NCI-H1105 (cell line): ENCODE measurements around the gene OXCT2.
"Not testable (repeated sequence)": the region's sequence is repeated elsewhere in the genome, so short reads cannot be mapped to it uniquely, and the experiment has no call there.

Experiments used
- DNase-seq: peaks from one replicate; lab custom pipeline; 2025; lab: John Stamatoyannopoulos, UW

Gene OXCT2

DNA sequence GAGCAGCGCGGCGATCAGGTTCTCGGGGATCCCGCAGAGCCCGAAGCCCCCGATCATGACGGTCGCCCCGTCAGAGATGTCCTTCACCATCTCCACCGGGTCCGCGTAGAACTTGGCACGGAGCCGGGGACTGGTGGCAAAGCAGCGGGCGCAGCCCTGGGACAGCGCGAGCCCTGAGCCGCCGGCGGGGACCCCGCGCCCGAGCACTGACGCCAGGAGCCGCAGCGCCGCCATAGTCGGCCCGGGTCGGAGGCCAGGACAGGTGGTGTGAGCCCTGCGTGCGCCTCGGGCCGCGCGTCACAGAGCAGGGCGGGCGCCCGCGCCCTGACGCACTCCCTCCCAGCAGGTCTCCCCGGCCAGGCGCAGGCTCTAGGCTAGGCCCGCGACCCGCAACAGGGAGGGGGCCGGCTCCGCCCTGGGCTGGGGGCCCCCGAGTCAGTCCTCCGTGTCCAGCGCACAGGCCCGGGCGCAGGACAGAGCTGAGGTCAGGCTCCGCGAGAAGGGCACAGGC is at the start of gene OXCT2:
Gene OXCT2, minus strand, starts transcription at position 327 of the 511 bp plus-strand sequence. Its CDS starts 93 bp downstream, at position 234.
- DNase-seq, result not testable (repeated sequence)

DNA sequence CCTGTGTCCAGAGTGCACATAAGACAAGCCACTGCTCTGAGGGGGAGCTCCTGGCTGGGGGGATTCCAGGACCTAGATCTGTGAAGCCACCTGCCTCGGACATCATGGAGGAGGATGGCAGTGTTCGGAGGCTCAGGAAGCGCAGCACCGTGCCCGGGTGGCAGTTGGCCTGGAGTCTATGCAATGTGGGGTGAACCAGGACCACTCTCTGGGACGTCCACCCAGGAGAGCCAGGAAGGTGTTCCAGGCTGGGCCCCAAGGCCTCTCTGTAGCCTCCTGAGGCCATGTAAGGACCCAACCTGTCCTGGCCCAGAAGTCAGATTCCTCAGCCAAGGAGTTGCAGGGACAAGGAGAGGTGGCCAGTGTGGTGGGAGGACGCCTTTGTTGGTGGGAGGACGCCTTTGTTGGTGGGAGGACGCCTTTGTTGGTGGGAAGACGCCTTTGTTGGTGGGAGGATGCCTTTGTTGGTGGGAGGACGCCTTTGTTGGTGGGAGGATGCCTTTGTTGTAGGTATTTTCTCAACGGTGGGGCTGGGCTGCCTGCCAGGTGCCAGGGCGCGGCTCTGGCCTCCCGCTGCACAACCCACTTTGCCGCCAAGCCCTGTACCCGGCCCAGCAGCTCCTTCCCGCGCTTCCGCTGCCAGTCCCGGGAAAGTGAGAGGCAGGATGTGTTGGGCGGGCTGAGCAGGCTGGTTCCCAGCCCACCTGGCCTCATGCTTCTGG is 48.1 kb upstream of the OXCT2 start:
- DNase-seq, result no peak

DNA sequence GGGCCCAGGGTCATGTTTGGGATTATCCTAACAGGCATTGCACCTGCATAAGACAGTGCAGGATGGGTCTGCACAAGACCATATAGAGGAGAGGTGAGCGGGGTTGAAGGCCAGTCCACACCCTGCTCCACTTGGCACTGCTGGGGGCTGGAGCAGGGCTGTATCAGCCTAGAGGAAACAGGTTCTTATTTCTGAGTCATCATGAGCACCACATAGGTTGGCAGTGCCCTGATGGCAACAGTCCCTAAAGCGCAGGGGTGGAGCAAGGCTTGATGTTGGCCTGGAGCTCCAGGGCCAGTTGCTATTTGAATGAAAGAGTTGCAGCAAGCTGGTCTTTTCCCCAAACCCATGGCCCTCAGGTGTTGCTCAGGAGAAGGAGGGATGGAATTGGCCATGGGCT is 47.3 kb upstream of the OXCT2 start:
- no peak for DNase-seq

DNA sequence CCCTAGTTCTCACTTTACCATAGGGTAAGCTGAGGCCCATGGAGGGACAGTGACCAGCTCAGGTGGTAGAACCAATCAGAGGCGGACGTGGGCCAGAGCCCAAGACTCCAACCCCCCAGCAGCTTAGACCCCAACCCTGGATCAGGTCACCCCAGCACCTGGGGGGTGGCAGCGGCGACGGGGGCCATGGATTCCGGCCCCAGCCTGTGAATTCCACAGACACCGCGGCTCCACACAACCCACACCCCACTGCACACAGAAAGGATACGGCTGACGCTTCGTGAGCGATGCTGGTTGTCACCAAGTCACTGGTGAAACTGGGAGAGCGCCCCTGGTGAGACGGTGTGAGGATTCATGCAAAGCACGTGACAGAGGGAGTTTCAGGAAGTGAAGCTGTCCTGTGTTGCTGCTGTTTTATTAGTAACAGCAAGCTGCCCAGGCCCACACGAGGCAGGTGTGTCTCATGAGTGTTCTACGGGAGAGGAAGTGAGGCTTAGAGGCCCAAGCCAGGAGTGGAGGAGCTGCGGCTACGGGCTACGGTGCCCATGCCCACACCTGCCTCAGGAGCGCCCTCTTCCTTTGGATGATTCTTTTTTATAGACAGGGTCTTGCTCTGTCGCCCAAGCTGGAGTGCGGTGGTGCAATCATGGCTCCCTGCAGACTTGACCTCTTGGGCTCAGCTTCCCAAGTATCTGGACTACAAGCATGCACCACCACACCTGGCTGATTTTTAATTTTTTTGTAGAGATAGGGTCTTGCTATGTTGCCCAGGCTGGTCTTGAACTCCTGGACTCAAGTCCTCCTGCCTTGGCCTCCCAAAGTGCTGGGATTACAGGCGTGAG is 46.2 kb upstream of the OXCT2 start:
- DNase-seq, result not testable (repeated sequence)

DNA sequence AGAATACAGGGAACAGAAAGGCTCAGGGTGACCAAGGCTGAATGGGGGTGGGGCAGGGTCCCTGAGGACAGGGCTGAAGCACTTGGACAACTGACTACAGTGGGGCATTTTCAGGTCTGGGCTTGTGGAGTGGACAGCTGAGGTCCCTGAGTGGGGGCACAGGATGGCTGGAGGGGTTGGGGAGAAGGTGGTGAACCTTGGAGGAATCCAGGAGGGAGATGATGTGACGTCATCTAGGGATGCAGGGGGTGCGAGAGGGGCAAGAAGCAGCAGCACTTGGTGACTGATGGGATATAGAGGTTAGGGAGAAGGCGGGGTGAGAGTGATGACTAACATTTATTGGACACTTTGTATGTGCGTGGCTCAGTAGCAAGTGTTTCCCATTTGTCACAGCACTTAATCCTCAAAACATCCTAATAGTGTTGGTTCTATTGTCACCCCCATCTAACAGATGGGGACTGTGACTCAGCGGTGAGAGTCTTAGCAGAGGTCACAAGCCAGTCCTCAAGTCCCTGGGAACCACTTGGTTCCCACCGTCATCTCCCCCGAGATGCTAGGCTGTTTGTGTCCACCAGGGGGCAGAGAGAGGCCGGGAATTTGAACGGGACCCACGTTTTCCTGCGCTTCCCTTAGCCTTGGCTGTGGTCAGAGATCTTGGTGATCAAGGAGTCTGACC is 45.4 kb upstream of the OXCT2 start:
- peak; percentile 51 for DNase-seq

DNA sequence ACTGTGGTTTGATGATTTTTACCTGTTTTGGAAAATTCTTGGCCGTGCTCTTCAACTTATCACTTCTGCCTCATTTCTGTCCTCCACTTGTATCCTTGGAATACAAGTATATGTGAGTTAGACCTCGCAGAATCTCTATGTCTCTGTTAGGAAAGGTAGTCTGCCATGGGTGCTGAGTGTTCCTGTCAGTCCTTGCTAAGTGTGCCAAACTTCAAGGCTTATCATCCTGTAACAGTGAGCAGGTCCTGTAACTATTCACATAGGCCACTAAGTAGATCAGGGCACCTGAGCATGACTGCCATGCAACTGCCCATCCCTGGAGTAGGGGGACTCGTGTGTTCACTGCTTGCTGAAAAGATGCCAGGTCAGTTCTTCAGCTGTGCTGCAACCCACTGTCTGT is 41.8 kb upstream of the OXCT2 start:
- DNase-seq, result no peak

DNA sequence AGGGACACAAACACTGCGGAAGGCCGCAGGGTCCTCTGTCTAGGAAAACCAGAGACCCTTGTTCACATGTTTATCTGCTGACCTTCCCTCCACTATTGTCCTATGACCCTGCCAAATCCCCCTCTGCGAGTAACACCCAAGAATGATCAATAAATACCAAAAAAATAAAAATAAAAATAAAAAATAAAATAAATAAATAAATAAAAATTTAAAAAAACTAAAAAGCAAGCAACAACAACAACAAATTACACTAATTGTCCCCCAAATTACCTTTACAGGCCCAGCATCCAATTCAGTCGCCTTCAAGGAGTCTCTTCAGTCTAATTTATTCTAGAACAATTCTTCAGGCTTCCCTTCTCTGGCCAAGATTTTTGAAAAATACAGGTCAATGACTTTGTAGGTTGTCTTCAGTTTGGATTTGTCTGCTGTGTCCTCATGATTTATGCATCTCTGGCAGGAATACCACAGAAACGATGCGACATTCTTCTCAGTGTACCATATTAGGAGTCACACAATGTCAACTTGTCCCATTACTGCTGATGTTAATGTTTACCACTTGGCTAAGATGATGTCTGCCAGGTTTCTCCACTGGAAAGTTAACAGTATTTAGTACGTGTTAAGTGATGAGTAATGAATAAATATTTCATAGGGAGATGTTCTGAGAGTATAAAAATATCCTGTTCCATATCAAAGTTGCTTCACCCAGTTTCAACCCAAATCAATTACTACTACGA is 37.8 kb upstream of the OXCT2 start:
- DNase-seq, result no peak

DNA sequence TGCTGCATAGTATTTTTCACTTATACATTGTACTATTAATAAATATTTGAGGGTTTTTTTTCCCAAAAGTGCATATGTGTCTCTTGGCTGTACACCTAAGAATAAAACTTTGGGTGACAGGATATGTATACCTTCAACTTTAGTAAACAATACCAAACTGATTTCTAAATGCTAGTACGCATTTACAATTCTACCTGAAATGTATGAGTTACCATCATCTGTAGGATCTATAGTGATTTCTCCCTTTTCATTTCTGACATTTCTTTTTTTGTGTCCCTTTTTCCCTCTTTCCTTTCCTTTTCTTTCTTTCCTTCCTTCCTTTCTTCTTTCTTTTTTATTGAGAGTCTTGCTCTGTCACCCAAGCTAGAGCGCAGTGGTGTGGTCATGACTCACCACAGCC is 34.2 kb upstream of the OXCT2 start:
- no peak for DNase-seq

DNA sequence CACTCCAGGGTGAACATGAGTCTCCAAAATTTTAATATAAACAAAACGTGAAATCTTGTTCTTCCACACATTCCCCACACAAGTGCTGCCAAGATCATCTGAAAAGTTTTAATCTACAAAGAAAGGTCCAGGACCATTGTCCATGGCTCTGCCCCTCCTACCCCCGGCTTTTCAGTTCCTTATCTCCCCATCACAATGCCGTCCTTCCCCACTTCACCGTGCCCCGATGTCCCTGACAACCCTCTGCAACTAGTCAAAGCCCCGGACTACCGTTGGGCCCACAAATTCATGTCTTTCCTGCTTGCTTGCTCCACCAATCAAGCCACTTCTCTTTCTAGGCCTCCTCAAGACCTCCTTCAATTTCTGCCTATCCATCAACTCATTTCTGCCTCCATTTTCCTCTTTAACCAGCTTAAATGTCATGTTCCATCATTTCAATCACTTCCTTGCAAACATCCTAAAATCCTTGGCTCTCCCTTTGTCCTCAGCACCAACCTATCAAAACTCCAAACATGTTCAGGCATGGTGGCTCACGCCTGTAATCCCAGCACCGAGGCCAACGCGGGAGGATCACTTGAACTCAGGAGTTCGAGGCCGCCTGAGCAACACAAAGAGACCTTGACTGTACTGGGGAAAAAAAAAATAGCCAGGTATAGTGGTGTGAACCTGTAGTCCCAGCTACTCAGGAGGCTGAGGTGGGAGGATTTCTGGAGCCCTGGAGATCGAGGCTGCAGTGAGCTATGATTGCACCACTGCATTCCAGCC is 31.5 kb upstream of the OXCT2 start:
- DNase-seq, result no peak

DNA sequence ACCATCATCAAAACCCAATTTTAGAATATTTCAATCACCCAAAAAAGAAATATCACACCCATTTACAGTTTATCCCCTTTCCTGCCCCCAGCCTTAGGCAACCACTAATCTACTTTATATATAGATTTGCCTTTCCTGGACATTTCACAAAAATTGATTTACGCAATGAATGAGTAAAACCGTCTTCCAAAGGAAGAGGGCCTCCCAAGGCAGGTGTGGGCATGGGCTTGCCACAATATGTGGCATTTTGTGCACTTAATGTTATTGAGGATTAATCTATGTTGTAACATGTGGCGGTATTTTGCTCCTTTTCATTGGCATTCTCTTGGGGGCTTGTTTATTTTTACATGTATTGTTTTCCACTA is 29.3 kb upstream of the OXCT2 start:
- DNase-seq, result no peak

DNA sequence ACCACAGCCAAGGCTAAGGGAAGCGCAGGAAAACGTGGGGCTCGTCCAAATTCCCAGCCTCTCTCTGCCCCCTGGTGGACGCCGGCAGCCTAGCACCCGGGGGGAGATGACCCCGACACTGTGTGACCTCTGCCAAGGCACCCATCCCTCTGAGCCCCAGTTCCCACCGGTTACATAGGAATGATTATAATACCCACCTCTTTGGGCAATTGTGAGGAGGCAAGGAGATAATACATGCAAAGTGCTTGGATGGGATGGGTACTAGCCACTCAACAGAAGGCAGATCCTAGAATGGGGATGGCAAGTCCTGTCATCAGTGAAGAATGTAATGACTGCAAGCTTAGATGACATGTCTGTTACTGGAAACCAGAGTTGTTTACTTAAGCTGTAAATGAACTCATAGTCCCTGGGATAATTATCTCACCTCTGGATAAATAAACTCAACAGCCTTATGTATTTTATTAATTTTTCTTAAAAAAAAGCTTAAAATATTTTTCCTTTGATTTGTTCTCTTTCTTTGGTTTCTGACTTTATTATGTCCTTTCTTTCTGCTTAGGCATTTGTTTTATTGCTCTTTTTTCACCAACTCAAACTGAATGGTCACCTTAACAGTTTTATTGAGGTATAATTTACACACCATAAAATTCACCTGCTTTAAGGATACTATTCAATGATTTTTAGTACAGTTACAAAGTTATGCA is 28.8 kb upstream of the OXCT2 start:
- DNase-seq, result peak; percentile 48

DNA sequence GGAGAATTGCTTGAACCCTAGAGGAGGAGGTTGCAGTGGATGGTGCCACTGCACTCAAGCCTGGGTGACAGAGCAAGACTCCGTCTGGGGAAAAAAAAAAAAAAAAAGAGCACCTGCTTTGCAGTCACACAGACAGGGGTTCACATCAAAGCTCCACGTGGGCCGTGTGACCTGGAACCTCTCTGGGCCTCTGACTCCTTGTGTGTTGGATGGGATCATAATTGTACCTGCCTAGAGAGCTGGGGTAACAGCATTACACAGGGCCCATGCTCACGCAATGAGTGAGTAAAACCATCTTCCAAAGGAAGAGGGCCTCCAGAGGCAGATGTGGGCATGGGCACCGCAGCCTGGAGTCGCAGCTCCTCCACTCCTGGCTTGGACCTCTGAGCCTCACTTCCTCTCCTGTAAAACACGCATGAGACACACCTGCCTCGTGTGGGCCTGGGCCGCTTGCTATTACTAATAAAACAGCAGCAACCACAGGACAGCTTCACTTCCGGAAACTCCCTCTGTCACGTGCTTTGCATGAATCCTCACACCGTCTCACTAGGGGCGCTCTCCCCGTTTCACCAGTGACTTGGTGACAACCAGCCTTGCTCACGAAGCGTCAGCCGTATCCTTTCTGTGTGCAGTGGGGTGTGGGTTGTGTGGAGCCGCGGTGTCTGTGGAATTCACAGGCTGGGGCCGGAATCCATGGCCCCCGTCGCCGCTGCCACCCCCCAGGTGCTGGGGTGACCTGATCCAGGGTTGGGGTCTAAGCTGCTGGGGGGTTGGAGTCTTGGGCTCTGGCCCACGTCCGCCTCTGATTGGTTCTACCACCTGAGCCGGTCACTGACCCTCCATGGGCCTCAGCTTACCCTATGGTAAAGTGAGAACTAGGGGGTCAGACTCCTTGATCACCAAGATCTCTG is 28.0 kb upstream of the OXCT2 start:
- not testable (repeated sequence) for DNase-seq

DNA sequence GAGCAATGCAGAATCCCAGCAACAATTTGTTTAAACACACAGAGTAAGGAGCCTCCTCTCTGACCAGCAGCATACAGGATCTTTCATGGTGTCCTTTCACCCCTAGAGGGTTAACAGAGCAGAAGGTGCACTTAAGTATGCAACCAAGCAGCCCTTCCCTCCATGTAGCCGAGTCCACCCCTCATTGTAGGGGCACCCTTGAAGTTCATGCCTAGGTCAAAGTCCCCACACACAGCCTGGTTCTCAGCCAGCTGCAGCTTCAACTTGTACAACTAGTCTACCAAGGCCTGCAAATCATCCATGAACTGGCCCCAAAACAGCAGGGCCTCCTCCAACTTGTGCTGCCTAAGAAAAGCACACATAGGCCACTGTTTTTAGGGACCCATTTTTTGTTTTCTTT is 24.5 kb upstream of the OXCT2 start:
- DNase-seq, result no peak

DNA sequence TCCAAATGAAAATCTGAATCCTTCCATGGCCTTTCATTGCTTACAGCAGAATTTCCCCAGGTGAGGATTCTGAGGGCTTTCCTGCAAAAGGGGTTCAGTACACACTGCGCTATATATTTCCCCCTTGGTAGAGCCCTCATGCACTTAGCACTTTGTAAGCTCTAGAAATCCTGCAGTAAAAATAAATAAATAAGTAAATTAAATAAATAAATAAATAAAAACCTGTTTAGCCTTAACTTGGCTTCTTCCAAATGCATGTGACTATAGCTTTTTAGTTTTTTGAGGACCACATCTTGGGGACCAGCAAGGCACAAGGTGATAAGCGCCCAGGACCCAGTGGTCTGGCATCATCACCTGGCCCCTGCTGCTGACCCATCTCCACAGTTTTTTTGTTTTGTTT is 20.7 kb upstream of the OXCT2 start:
- no peak for DNase-seq

DNA sequence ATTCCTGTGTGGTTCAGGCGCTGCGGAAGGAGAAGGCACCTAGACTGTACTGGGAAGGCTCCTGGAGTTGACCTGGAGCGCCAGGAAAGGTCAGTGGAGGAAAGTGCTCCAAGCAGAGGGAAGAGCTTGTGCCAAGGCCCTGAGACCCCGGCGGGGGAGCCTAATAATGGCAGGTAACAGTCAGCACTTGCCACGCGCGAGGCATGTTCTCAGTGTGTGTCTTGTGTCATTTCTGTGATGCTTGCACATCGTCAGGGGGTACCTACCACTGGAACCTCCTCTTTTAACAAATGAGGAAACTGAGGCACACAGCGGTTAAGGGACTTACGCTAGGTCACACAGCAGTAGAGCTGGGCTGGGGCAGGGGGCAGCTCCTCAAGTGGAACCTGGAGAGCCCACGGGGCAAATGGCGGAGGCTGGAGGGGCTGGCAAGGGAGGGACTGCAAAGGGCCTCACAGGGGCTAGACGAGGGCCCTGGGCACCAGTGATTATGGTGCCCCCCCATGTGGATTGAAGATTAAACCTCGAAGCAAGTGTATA is 18.5 kb upstream of the OXCT2 start:
- DNase-seq, result no peak

DNA sequence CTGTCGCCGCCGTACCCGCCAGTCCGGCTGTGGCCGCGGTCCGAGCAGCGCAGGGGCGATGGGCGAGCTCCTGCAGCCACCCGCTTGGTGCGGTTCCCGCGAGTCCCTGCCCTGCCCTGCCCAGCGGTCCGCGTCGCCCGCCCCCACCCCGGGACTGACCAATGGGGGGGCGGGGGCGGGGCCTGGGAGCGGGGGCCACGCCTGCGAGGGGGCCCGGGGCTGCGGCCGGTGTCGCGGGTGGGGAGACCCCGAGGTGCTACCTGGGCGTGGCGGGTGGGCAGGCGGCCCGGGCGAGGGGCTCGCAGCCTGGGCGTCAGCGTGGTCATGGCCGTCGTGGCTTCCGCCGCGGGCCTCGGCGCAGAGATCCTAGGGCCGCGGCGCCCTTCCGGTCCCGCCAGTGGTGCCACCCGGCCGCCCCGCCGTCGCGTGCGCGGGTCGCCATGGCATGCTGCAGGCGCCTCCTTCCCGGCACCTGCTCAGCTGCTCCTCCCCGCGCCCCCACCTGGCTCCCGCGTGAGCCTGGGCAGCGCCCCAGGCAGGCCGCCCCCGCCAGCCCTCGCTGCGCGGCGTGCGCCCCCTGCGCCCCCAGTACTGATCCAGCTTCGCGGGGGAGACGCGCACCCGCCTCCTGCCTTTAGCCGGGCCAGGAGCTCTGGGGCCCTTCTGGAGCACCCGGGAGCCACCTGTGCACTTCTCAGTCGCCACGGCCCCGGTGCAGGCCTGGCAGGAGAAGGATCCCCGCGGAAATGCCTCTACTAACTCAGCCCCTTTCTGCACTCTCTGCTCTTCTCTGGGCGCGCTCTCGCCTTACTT is 17.8 kb upstream of the OXCT2 start, which contains the start of gene BMP8B:
Gene BMP8B, minus strand, starts transcription at position 108 of the 813 bp plus-strand sequence. CDS start 380 bp downstream, outside the sequence.
- DNase-seq, result peak; percentile 78

DNA sequence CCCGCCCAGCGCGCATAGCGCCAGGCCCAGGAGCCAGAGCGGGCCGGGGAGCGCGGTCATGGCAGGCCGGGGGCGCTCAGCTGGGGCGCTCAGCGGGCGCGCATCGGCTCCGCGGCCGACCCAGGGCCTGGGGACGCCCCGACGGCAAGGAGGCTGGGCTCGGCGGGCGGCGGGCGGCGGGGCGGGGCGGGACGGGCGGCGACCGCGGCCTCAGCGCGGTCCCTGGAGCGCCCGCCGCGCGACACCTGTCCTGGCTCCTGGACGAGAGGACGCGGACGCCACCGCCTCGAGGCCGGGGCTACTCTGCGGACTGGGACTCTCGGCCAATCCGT is 17.2 kb upstream of the OXCT2 start:
- no peak for DNase-seq

DNA sequence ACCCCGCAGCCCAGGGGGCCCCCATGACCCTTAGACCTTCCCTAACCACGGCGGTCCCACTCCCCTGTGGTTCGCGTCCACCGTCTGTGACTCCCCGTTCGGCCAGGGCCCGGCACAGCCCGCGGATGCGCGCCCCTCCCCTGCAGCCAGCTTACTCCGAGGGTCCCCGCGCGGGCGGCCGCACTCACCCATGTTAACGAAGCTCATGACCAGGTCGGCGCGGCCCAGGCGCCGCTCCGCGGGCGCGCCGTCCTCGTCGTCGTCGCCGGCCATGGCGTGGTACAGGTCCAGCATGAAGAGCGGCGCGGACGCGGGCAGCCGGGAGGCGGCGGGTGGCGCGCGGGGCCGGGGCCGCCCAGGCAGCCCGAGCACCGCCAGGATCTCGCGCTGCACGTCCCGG is 16.8 kb upstream of the OXCT2 start:
- not testable (repeated sequence) for DNase-seq
